GM12873 (cell line): ENCODE results near the gene SH3RF3.

Experiments used
- CTCF ChIP-seq: IDR thresholded peaks from 2 replicates; pipeline ENCODE4 v1.5.1; 2012; ENCODE audit warnings: low read depth, mild to moderate bottlenecking, moderate library complexity, low read length, control low read depth; ENCODE audit not compliant: insufficient read depth; ENCODE audit errors: missing control alignments

SH3RF3 gene

GRCh38 chr2:109118321-109118720 is 10.7 kb upstream of the SH3RF3 start:
- no peak for TF ChIP-seq CTCF

- TF ChIP-seq CTCF, result no peak
Observed at GRCh38 chr2:109120166-109120565, 8.8 kb upstream of the SH3RF3 start.

GRCh38 chr2:109123586-109124201 is 5.3 kb upstream of the SH3RF3 start:
- no peak for TF ChIP-seq CTCF

GRCh38 chr2:109124982-109125592 is 3.9 kb upstream of the SH3RF3 start:
- TF ChIP-seq CTCF, result no peak

GRCh38 chr2:109125593-109126500 is 3.2 kb upstream of the SH3RF3 start:
- TF ChIP-seq CTCF, result no peak

- TF ChIP-seq CTCF, result no peak
Observed at GRCh38 chr2:109126501-109126860, 2.5 kb upstream of the SH3RF3 start.

GRCh38 chr2:109127556-109127955 is 1.4 kb upstream of the SH3RF3 start:
- TF ChIP-seq CTCF, result no peak
